ENCODE results near the gene ECSCR. TPM values are rescaled to one million over a fixed set of nuclear protein-coding genes. Genes with fewer than 3 reads are reported as not detected.

ECSCR gene
- total and polyA plus RNA-seq, 7 experiments from 2014 or later, result 0.19 to 0.73 (median 0.37) TPM; not detected in 3

DNA sequence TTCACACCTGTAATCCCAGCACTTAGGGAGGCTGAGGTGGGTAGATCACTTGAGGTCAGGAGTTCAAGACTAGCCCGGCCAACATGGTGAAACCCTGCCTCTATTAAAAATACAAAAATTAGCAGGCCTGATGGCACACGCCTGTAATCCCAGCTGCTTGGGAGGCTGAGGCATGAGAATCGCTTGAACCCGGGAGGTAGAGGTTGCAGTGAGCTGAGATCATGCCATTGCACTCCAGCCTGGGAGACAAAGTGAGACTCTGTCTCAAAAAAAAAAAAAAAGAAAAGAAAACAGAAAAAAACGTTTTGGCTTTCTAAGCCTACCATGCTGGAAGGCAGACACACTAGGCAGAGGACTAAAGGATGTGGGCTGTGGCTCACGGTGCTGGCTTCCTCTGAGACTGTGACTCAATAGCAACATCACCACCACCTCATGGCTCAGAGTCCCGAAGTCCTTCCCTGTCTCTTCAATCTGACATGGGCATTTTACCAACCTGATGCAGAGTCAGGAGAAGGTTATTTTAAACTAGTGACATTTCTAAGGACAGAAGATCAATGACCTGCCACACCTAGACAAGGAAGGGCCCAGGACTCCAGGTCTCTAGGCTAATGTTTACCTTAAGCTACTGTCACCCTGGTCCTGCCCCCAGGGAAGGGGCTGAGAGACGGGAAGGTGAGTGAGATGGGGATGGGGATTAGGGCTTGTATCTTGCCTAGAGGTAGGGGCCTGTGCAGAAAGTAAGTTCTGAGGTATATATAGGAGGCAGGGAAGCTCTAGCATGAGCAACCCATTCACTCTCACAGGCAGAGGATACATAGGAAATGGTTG is 3.7 kb downstream of the ECSCR start:
- Histone ChIP-seq H3K27ac (ENCODE audit: low read depth, low read length) (peak overlapping the region; percentile 73), H3K27me3 (ENCODE audit: control insufficient read depth in 2 of 2, insufficient read depth in 2 of 2, low read length in 2 of 2) (no peaks in the 10 kb centered on the region), H3K9me3 (ENCODE audit: control insufficient read depth in 2 of 3, low read length in 3 of 3) (no peaks in the 10 kb centered on the region), H3K4me3 (ENCODE audit: low read length) (peak overlapping the region; percentile 10), H3K4me1 (ENCODE audit: control insufficient read depth in 2 of 2, insufficient read depth in 2 of 2, low read length in 2 of 2) (peaks cover 35 to 49% of the 10 kb centered on the region in 2 donors), H3K36me3 (ENCODE audit: control insufficient read depth in 2 of 3, insufficient read depth in 3 of 3, low read length in 3 of 3) (no peaks in the 10 kb centered on the region)
- Mint-ChIP-seq H3K9me3 (peaks cover 0 to 1% (median 0%) of the 10 kb centered on the region in 11 donors), H3K27ac (peak overlapping the region; percentile 89 to 98 (median 94)), H3K4me1 (peaks cover 33 to 72% (median 64%) of the 10 kb centered on the region in 7 donors), H3K36me3 (no peaks in the 10 kb centered on the region), H3K27me3 (no peaks in the 10 kb centered on the region), H3K4me3 (peak overlapping the region; percentile 38 to 86 (median 64))
- DNase-seq (peak in 8 of 9 donors; percentile 71 to 89 (median 85)), ATAC-seq (peak; percentile 98)
- ChIA-PET POLR2A (interaction anchor here (0.6 to 5.6 kb wide), 16 partner anchors 9 to 150 kb away, joined by 3 to 36 read pairs (median 5); partner anchors contain the start of genes DNAJC18, SMIM33, STING1 and UBE2D2), CTCF (interaction anchor here (0.6 to 3.9 kb wide), 6 partner anchors 27 to 232 kb away, joined by 3 to 16 read pairs (median 4); no protein-coding TSS in a partner anchor)
- intact Hi-C loops (cut with micrococcal nuclease), result loop anchor here (1.0 to 2.0 kb wide), 9 partner anchors 12 to 55 kb away; partner anchors contain the start of genes DNAJC18 (in 2 of the 2) and STING1 (in 2 of the 2)

DNA sequence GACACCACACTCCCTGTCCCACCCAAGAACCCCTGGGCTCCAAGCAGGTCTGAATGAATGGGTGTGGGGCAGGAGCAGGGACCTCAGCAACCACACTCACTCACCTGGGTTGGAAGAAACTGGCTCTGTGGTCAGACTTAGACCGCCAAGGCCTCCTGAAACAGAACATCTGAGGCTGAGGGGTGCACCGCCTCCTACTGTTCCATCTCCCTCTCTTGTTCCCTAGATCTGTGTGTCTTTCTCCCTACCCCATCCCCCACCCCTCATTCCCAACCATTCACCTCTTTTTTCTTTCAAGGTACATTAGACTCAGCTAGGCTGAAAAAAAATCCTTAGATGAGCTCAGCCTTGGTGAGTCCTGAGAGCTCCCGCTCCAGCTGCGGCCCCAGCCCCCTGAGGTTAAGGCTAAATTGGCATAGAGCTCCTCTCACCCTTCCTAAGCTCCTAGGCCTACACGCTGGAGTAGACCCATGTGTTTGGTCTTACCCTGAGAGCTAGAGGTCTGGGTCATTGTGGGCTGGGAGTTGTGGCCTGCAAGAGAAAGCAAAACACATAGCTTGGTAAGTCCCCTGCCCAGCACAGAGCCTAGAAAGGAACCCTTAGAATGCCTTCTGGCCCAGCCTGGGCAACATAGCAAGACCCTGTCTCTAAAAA is 4.8 kb downstream of the ECSCR start:
- ChIA-PET POLR2A (interaction anchor here (0.6 to 5.6 kb wide), 11 partner anchors 9 to 151 kb away, joined by 3 to 36 read pairs (median 5); partner anchors contain the start of genes DNAJC18, SMIM33 and STING1), CTCF (interaction anchor here (0.6 to 3.9 kb wide), 6 partner anchors 14 to 56 kb away, joined by 3 to 16 read pairs (median 4); no protein-coding TSS in a partner anchor)
- Histone ChIP-seq H3K36me3 (ENCODE audit: control insufficient read depth in 2 of 3, insufficient read depth in 3 of 3, low read length in 3 of 3) (no peaks in the 10 kb centered on the region), H3K9me3 (ENCODE audit: control insufficient read depth in 2 of 3, low read length in 3 of 3) (no peaks in the 10 kb centered on the region), H3K27me3 (ENCODE audit: control insufficient read depth in 2 of 2, insufficient read depth in 2 of 2, low read length in 2 of 2) (no peaks in the 10 kb centered on the region), H3K4me3 (ENCODE audit: low read length) (no peak overlapping the region), H3K27ac (ENCODE audit: low read depth, low read length) (peak overlapping the region; percentile 73), H3K4me1 (ENCODE audit: control insufficient read depth in 2 of 2, insufficient read depth in 2 of 2, low read length in 2 of 2) (peaks cover 39 to 53% of the 10 kb centered on the region in 2 donors)
- intact Hi-C loops (cut with micrococcal nuclease), result loop anchor here (1.0 to 2.0 kb wide), 8 partner anchors 13 to 56 kb away; partner anchors contain the start of gene DNAJC18 (in 2 of the 2)
- Mint-ChIP-seq H3K4me3 (peak overlapping the region in 2 of 10 donors; percentile 13 to 50), H3K9me3 (peaks cover 0 to 1% (median 0%) of the 10 kb centered on the region in 11 donors), H3K36me3 (no peaks in the 10 kb centered on the region), H3K4me1 (peaks cover 35 to 76% (median 66%) of the 10 kb centered on the region in 7 donors), H3K27me3 (no peaks in the 10 kb centered on the region), H3K27ac (peak overlapping the region; percentile 69 to 95 (median 90))
- ATAC-seq (no peak), DNase-seq (no peak)

DNA sequence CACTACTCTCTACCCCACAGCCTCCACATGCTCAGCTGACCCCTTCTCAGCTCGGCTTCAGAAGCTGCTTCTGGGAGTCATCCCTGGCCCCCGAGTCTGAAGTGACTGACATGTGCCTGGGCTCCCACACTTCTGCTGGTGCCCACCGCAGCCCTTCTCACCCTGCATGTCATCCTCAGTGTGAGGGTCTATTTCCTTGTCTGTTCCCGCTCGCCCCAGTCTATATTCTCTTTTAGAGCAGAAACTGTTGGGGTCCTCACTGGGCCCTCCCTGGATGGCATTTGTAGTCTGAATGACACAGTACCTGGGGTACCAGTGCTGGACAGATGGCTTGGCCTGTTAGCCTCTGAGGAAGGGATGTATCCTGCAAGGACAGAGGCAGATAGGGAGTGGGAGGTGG is 5.3 kb downstream of the ECSCR start:
- intact Hi-C loops (cut with micrococcal nuclease), result no loop called here
- Mint-ChIP-seq H3K4me1 (peaks cover 35 to 76% (median 65%) of the 10 kb centered on the region in 7 donors), H3K36me3 (no peaks in the 10 kb centered on the region), H3K27me3 (no peaks in the 10 kb centered on the region), H3K9me3 (peaks cover 0 to 1% (median 0%) of the 10 kb centered on the region in 11 donors), H3K4me3 (peak overlapping the region in 4 of 10 donors; percentile 13 to 50 (median 33)), H3K27ac (peak overlapping the region; percentile 69 to 95 (median 90))
- no peak overlapping the region for H3K4me3 ChIP-seq (ENCODE audit: low read length)
- H3K27me3 ChIP-seq (ENCODE audit: control insufficient read depth in 2 of 2, insufficient read depth in 2 of 2, low read length in 2 of 2), result no peaks in the 10 kb centered on the region
- H3K36me3 ChIP-seq (ENCODE audit: control insufficient read depth in 2 of 3, insufficient read depth in 3 of 3, low read length in 3 of 3), result no peaks in the 10 kb centered on the region
- POLR2A ChIA-PET, result interaction anchor here (1.1 to 5.6 kb wide), 8 partner anchors 8 to 35 kb away, joined by 4 to 36 read pairs (median 12); partner anchors contain the start of genes DNAJC18, SMIM33 and STING1
- peaks cover 40 to 56% of the 10 kb centered on the region in 2 donors for H3K4me1 ChIP-seq (ENCODE audit: control insufficient read depth in 2 of 2, insufficient read depth in 2 of 2, low read length in 2 of 2)
- ATAC-seq (no peak), DNase-seq (no peak)
- peak overlapping the region; percentile 73 for H3K27ac ChIP-seq (ENCODE audit: low read depth, low read length)
- CTCF ChIA-PET, result interaction anchor here (1.1 kb wide), 1 partner anchor 57 kb away, joined by 4 read pairs; no protein-coding TSS in a partner anchor
- no peaks in the 10 kb centered on the region for H3K9me3 ChIP-seq (ENCODE audit: control insufficient read depth in 2 of 3, low read length in 3 of 3)

DNA sequence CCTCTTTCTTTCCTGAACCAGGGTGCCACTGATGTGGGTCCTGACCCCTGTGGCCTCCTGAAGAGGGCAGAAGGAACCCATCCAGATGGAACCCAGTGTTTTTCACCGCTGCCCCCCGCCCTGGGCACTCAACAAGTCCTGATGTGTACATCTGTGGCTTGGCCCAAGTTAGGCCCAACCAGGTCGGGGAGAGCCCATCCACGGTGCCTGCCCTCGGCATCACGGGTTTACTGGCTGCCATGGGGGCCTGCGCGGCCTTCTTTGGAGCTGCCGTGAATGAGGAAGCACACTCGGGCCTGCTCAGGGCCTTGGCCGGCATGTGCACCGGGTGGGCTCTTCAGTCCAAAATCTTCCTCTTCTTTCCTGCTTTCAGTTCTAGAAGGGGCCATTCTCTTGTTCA is 5.8 kb downstream of the ECSCR start:
- ChIA-PET POLR2A (interaction anchor here (1.2 to 5.6 kb wide), 4 partner anchors 13 to 34 kb away, joined by 7 to 23 read pairs (median 8); partner anchors contain the start of genes DNAJC18 and STING1), CTCF (no interaction called here)
- no peak overlapping the region for H3K4me3 ChIP-seq (ENCODE audit: low read length)
- peak overlapping the region; percentile 41 to 95 (median 90) for H3K27ac Mint-ChIP-seq
- H3K27me3 ChIP-seq (ENCODE audit: control insufficient read depth in 2 of 2, insufficient read depth in 2 of 2, low read length in 2 of 2), result no peaks in the 10 kb centered on the region
- DNase-seq, result no peak
- no peaks in the 10 kb centered on the region for H3K9me3 ChIP-seq (ENCODE audit: control insufficient read depth in 2 of 3, low read length in 3 of 3)
- H3K36me3 ChIP-seq (ENCODE audit: control insufficient read depth in 2 of 3, insufficient read depth in 3 of 3, low read length in 3 of 3), result no peaks in the 10 kb centered on the region
- H3K27me3 Mint-ChIP-seq, result no peaks in the 10 kb centered on the region
- H3K4me1 ChIP-seq (ENCODE audit: control insufficient read depth in 2 of 2, insufficient read depth in 2 of 2, low read length in 2 of 2), result peaks cover 45 to 61% of the 10 kb centered on the region in 2 donors
- ATAC-seq, result no peak
- no peaks in the 10 kb centered on the region for H3K36me3 Mint-ChIP-seq
- intact Hi-C loops (cut with micrococcal nuclease), result loop anchor here in 1 of 2 donors (1.0 kb wide), 1 partner anchor 9 kb away; no protein-coding TSS in a partner anchor
- peak overlapping the region in 1 of 10 donors; percentile 34 for H3K4me3 Mint-ChIP-seq
- H3K27ac ChIP-seq (ENCODE audit: low read depth, low read length), result no peak overlapping the region
- H3K4me1 Mint-ChIP-seq, result peaks cover 33 to 75% (median 63%) of the 10 kb centered on the region in 7 donors
- H3K9me3 Mint-ChIP-seq, result peaks cover 0 to 1% (median 0%) of the 10 kb centered on the region in 11 donors

DNA sequence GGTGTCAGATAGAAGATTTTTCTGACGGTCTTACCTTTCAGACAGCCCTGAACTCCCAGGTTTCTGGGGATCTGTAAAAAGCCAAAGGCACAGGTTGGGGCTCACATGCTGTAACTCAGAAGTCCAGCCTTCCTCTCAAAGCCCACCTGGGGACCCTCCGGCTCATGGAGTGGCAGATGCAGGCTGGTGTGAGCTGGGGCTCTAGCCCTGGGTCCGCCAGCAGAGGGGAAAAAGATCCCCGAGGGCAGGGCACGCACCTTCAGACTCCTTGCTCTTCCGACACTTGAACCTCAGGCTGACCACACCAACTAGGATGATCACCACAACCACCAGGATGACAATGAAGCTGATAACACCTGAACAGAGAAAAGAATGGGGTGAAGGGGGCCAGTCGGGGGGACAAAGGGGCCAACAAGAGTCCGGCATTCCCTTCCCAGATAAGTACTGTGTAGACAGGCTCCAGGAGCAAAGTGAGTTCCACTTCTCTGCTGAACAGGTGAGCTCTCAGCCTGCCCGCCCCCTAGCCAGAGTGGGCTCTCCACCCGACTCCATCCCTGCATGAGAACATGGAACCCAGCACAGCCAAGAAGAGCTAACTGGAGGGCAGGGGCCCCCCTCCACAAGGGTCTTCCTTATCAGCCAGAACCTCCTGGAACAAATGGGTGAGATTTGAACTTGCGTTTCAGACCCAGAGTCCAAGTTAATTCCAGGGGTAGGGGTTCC is 7.8 kb downstream of the ECSCR start:
- Mint-ChIP-seq H3K4me3 (no peak overlapping the region), H3K27me3 (no peaks in the 10 kb centered on the region), H3K4me1 (peaks cover 26 to 56% (median 48%) of the 10 kb centered on the region in 7 donors), H3K27ac (peak overlapping the region; percentile 38 to 91 (median 78)), H3K36me3 (no peaks in the 10 kb centered on the region), H3K9me3 (peaks cover 0 to 1% (median 0%) of the 10 kb centered on the region in 11 donors)
- CTCF ChIA-PET, result interaction anchor here (1.8 kb wide), 1 partner anchor 58 kb away, joined by 7 read pairs; no protein-coding TSS in a partner anchor
- Histone ChIP-seq H3K36me3 (ENCODE audit: control insufficient read depth in 2 of 3, insufficient read depth in 3 of 3, low read length in 3 of 3) (no peaks in the 10 kb centered on the region), H3K4me3 (ENCODE audit: low read length) (no peak overlapping the region), H3K4me1 (ENCODE audit: control insufficient read depth in 2 of 2, insufficient read depth in 2 of 2, low read length in 2 of 2) (peaks cover 51 to 55% of the 10 kb centered on the region in 2 donors), H3K9me3 (ENCODE audit: control insufficient read depth in 2 of 3, low read length in 3 of 3) (no peaks in the 10 kb centered on the region), H3K27me3 (ENCODE audit: control insufficient read depth in 2 of 2, insufficient read depth in 2 of 2, low read length in 2 of 2) (no peaks in the 10 kb centered on the region), H3K27ac (ENCODE audit: low read depth, low read length) (no peak overlapping the region)
- no peak for DNase-seq
- POLR2A ChIA-PET, result interaction anchor here (0.7 to 2.1 kb wide), 7 partner anchors 8 to 27 kb away, joined by 3 to 8 read pairs (median 3); partner anchors contain the start of genes DNAJC18, SMIM33 and STING1
- ATAC-seq, result no peak
- intact Hi-C loops (cut with micrococcal nuclease), result no loop called here

Measured in naive thymus-derived CD4-positive, alpha-beta T cell (primary cell).